Activated T-helper 9 cell treated with anti-CD3 and anti-CD28 coated beads, Interleukin-2, amount 50 U/mL, for 16 hours (primary cell): ENCODE data around the gene MAPT.
"Not testable (repeated sequence)": the region's sequence is repeated elsewhere in the genome, so short reads cannot be mapped to it uniquely, and the experiment has no call there.

Experiments
- DNase-seq: peaks from one replicate; pipeline ENCODE4 v3.0.0-alpha.2; 2020; ENCODE audit warnings: low read depth

The MAPT gene

DNA sequence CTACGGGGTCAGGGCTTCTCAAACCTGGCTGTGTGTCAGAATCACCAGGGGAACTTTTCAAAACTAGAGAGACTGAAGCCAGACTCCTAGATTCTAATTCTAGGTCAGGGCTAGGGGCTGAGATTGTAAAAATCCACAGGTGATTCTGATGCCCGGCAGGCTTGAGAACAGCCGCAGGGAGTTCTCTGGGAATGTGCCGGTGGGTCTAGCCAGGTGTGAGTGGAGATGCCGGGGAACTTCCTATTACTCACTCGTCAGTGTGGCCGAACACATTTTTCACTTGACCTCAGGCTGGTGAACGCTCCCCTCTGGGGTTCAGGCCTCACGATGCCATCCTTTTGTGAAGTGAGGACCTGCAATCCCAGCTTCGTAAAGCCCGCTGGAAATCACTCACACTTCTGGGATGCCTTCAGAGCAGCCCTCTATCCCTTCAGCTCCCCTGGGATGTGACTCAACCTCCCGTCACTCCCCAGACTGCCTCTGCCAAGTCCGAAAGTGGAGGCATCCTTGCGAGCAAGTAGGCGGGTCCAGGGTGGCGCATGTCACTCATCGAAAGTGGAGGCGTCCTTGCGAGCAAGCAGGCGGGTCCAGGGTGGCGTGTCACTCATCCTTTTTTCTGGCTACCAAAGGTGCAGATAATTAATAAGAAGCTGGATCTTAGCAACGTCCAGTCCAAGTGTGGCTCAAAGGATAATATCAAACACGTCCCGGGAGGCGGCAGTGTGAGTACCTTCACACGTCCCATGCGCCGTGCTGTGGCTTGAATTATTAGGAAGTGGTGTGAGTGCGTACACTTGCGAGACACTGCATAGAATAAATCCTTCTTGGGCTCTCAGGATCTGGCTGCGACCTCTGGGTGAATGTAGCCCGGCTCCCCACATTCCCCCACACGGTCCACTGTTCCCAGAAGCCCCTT lies 115.6 kb downstream of the MAPT start:
- DNase-seq, result no peak

DNA sequence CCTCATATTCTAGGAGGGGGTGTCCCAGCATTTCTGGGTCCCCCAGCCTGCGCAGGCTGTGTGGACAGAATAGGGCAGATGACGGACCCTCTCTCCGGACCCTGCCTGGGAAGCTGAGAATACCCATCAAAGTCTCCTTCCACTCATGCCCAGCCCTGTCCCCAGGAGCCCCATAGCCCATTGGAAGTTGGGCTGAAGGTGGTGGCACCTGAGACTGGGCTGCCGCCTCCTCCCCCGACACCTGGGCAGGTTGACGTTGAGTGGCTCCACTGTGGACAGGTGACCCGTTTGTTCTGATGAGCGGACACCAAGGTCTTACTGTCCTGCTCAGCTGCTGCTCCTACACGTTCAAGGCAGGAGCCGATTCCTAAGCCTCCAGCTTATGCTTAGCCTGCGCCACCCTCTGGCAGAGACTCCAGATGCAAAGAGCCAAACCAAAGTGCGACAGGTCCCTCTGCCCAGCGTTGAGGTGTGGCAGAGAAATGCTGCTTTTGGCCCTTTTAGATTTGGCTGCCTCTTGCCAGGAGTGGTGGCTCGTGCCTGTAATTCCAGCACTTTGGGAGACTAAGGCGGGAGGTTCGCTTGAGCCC lies 116.3 kb downstream of the MAPT start:
- DNase-seq, result no peak

GRCh38 chr17:46011711-46012505 lies 117.6 kb downstream of the MAPT start:
- no peak for DNase-seq

DNA sequence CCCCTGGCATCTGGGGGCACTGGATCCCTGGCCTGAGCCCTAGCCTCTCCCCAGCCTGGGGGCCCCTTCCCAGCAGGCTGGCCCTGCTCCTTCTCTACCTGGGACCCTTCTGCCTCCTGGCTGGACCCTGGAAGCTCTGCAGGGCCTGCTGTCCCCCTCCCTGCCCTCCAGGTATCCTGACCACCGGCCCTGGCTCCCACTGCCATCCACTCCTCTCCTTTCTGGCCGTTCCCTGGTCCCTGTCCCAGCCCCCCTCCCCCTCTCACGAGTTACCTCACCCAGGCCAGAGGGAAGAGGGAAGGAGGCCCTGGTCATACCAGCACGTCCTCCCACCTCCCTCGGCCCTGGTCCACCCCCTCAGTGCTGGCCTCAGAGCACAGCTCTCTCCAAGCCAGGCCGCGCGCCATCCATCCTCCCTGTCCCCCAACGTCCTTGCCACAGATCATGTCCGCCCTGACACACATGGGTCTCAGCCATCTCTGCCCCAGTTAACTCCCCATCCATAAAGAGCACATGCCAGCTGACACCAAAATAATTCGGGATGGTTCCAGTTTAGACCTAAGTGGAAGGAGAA lies 118.2 kb downstream of the MAPT start:
- no peak for DNase-seq

DNA sequence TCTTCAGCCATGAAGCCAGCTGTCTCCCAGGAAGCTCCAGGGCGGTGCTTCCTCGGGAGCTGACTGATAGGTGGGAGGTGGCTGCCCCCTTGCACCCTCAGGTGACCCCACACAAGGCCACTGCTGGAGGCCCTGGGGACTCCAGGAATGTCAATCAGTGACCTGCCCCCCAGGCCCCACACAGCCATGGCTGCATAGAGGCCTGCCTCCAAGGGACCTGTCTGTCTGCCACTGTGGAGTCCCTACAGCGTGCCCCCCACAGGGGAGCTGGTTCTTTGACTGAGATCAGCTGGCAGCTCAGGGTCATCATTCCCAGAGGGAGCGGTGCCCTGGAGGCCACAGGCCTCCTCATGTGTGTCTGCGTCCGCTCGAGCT lies 118.8 kb downstream of the MAPT start:
- no peak for DNase-seq

- DNase-seq, result no peak
Observed at GRCh38 chr17:46013502-46014165, 119.3 kb downstream of the MAPT start.

DNA sequence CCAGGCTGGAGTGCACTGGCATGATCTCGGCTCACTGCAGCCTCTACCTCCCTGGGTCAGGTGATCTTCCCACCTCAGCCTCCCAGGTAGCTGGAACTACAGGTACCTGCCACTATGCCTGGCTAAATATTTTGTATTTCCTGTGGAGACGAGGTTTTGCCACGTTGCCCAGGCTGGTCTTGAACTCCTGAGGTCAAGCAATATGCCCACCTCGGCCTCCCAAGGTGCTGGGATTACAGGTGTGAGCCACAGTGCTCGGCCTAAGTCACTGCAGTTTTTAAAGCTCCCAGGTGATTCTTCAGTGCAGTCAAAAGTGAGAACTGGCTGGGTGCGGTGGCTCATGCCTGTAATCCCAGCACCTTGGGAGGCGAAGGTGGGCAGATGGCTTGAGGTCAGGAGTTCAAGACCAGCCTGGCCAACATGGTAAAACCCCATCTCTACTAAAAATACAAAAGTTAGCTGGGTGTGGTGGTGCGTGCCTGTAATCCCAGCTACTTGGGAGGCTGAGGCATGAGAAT lies 125.1 kb downstream of the MAPT start:
- DNase-seq, result not testable (repeated sequence)

- DNase-seq, result peak; percentile 15
Observed at GRCh38 chr17:46020023-46020761, 125.8 kb downstream of the MAPT start.

DNA sequence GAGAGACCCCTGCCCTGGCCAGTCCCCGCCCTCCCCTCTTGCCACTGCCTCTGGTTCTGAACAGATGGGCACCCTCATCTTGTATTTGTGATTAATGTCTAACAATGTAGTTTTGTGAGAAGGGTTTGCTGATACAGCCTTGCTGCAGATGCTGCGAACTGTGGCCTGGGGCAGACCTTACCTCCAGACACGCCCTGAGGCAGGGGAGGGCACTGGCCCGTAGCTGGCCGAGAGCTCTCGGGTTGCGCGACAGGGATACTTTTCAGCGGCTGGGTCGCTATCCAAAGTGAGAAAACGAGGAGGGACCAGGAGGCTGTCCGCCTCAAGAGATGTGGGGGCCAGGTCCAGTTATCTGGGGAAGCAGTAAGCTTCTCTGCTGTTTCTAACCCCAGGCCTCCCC lies 126.6 kb downstream of the MAPT start:
- DNase-seq, result no peak

DNA sequence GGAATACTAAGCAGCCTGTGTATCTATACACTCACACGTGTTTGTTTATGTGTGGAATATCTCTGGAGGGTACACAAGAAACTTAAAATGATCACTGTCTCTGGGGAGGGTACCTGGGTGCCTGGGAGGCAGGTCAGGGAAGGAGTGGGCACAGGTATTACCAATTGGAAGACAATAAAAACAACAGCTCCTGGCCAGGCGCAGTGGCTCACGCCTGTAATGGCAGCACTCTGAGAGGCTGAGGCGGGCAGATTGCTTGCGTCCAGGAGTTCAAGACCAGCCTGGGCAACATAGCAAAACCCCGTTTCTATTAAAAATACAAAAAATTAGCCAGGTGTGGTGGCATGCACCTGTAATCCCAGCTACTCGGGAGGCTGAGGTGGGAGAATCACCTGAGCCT lies 129.0 kb downstream of the MAPT start:
- DNase-seq, result not testable (repeated sequence)

GRCh38 chr17:46023783-46024388 lies 129.5 kb downstream of the MAPT start:
- no peak for DNase-seq

GRCh38 chr17:46024590-46024989 lies 130.2 kb downstream of the MAPT start:
- no peak for DNase-seq

GRCh38 chr17:46025060-46025459 lies 130.7 kb downstream of the MAPT start:
- no peak for DNase-seq

DNA sequence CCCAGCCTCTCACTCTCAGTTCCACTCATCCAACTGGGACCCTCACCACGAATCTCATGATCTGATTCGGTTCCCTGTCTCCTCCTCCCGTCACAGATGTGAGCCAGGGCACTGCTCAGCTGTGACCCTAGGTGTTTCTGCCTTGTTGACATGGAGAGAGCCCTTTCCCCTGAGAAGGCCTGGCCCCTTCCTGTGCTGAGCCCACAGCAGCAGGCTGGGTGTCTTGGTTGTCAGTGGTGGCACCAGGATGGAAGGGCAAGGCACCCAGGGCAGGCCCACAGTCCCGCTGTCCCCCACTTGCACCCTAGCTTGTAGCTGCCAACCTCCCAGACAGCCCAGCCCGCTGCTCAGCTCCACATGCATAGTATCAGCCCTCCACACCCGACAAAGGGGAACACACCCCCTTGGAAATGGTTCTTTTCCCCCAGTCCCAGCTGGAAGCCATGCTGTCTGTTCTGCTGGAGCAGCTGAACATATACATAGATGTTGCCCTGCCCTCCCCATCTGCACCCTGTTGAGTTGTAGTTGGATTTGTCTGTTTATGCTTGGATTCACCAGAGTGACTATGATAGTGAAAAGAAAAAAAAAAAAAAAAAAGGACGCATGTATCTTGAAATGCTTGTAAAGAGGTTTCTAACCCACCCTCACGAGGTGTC lies 131.3 kb downstream of the MAPT start:
- no peak for DNase-seq

DNA sequence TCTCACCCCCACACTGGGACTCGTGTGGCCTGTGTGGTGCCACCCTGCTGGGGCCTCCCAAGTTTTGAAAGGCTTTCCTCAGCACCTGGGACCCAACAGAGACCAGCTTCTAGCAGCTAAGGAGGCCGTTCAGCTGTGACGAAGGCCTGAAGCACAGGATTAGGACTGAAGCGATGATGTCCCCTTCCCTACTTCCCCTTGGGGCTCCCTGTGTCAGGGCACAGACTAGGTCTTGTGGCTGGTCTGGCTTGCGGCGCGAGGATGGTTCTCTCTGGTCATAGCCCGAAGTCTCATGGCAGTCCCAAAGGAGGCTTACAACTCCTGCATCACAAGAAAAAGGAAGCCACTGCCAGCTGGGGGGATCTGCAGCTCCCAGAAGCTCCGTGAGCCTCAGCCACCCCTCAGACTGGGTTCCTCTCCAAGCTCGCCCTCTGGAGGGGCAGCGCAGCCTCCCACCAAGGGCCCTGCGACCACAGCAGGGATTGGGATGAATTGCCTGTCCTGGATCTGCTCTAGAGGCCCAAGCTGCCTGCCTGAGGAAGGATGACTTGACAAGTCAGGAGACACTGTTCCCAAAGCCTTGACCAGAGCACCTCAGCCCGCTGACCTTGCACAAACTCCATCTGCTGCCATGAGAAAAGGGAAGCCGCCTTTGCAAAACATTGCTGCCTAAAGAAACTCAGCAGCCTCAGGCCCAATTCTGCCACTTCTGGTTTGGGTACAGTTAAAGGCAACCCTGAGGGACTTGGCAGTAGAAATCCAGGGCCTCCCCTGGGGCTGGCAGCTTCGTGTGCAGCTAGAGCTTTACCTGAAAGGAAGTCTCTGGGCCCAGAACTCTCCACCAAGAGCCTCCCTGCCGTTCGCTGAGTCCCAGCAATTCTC lies 132.1 kb downstream of the MAPT start:
- DNase-seq, result no peak

- DNase-seq, result no peak
Observed at GRCh38 chr17:46027048-46027975, 133.0 kb downstream of the MAPT start.

DNA sequence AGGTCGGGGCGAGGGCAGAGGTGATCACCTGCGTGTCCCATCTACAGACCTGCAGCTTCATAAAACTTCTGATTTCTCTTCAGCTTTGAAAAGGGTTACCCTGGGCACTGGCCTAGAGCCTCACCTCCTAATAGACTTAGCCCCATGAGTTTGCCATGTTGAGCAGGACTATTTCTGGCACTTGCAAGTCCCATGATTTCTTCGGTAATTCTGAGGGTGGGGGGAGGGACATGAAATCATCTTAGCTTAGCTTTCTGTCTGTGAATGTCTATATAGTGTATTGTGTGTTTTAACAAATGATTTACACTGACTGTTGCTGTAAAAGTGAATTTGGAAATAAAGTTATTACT lies 133.6 kb downstream of the MAPT start:
- no peak for DNase-seq

DNA sequence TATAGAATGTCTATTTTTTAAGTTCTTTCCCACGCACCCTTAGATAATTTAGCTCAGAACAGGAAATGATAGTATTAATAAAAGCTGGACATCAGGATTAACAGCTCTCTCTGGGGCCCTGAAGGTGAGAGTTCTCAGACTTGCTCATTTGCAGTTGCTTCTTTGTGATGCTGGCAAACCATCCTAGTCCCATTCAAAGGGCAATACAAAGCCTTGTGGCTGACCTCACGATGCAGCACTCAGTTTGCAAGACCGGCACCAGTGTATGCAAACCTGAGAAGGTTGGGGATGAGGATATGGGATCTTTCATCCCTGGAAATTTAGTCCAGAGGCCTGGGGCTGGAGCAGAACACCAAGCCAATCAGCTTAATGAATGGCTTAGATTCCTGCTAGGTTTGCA lies 134.0 kb downstream of the MAPT start:
- DNase-seq, result no peak
